Body of pancreas (tissue), 4 donors: Measurements from ENCODE around the gene NYNRIN. TPM values are rescaled to one million over a fixed set of nuclear protein-coding genes. Genes with fewer than 3 reads are reported as not detected.
A peak's percentile ranks its signal among the peaks of the same experiment; 100 is the strongest.

Experiments
- ATAC-seq: fragments of 150-250 bp; one replicate; pipeline ENCODE4 v1.9.1; 2016
- DNase-seq, 4 donors: peaks; one replicate each; pipeline ENCODE4 v3.0.0-alpha.2; 2019
- H3K27ac ChIP-seq, 4 donors: fragments of 200-600 bp; sonication (generic); 1 replicate in 3 of 4; 2 replicates in 1 of 4; pipeline versions ENCODE4 v1.5.1 to v1.6.1; 2016 to 2019; ENCODE audit warnings: mild to moderate bottlenecking in 1 of 4, mixed read lengths in 1 of 4, moderate library complexity in 1 of 4
- H3K27me3 ChIP-seq, 2 donors: fragments of 200-600 bp; sonication (generic); one replicate each; pipeline ENCODE4 v1.6.0; 2016; ENCODE audit warnings: mild to moderate bottlenecking in 1 of 2
- H3K36me3 ChIP-seq, 2 donors: fragments of 200-600 bp; sonication (generic); replicated peaks in 1 of 2; 2 replicates each; pipeline ENCODE4 v1.5.1; 2016; ENCODE audit warnings: low read depth in 2 of 2; ENCODE audit not compliant: insufficient read depth in 1 of 2
- H3K4me1 ChIP-seq: fragments of 200-600 bp; sonication (generic); one replicate; pipeline ENCODE4 v1.6.0; 2016
- H3K4me3 ChIP-seq, 2 donors: fragments of 200-600 bp; sonication (generic); 1 replicate in 1 of 2; 2 replicates in 1 of 2; pipeline ENCODE4 v1.5.1; 2016 to 2019
- H3K9me3 ChIP-seq, 3 donors: fragments of 200-600 bp; sonication (generic); 1 replicate in 2 of 3; 2 replicates in 1 of 3; pipeline ENCODE4 v1.5.1; 2016
- CTCF ChIP-seq, 7 experiments: fragments of 450-650 bp in 4 of 7; fragments of 200-600 bp in 3 of 7; sonication (generic) in 3 of 7; IDR thresholded peaks; one replicate each; pipeline ENCODE4 v1.5.1; 2016 to 2019; ENCODE audit warnings: antibody characterized with exemption in 7 of 7
- POLR2A ChIP-seq, 3 donors: fragments of 450-650 bp; IDR thresholded peaks; one replicate each; pipeline ENCODE4 v1.6.1; 2016; ENCODE audit warnings: antibody characterized with exemption in 3 of 3, mild to moderate bottlenecking in 2 of 3
- WGBS, 2 donors: methylation state at CpG; one replicate each; pipeline ENCODE4 v1.1.5; 2017; 5-methylcytosine and 5-hydroxymethylcytosine counted together
- intact Hi-C: fragments of 100-400 bp; cut with DNase I; formaldehyde crosslinking; loops from one replicate; pipeline ENCODE4 v1.15.1; 2023
- total RNA-seq, 2 donors: library from RNA; depleted of rRNA; stranded (reverse); fragments of >200 nt; gene quantifications; one replicate each; pipeline ENCODE4 v1.1.0, GENCODE V29; 2016

The NYNRIN gene
- total RNA-seq, 2 donors from 2014 or later: 7.3 to 7.5 TPM

GRCh38 chr14:24416254-24416931 is 17.6 kb downstream of the NYNRIN start:
- Histone ChIP-seq H3K27ac (no peak overlapping the region), H3K4me1 (peaks cover 30% of the 10 kb centered on the region), H3K36me3 (no peaks in the 10 kb centered on the region), H3K4me3 (no peak overlapping the region), H3K9me3 (no peaks in the 10 kb centered on the region), H3K27me3 (no peaks in the 10 kb centered on the region)
- 77 to 79% methylated on average over 6 to 18 of the region's 19 CpGs for WGBS, 2 donors
- TF ChIP-seq POLR2A (IDR thresholded peaks at IDR 0.05): no peak
- TF ChIP-seq CTCF (IDR thresholded peaks at IDR 0.05): no peak
- DNase-seq (peak in 1 of 4 donors; percentile 14), ATAC-seq (no peak)
- intact Hi-C loops: no loop called here

GRCh38 chr14:24416932-24417619 is 18.3 kb downstream of the NYNRIN start:
- no peaks in the 10 kb centered on the region for H3K9me3 ChIP-seq
- WGBS, 2 donors: 83 to 90% methylated on average over 12 to 16 of the region's 16 CpGs
- intact Hi-C loops: no loop called here

GRCh38 chr14:24417832-24418491 is 19.2 kb downstream of the NYNRIN start:
- peaks cover 30% of the 10 kb centered on the region for H3K4me1 ChIP-seq
- intact Hi-C loops: no loop called here
- DNase-seq (peak in 1 of 4 donors; percentile 25), ATAC-seq (no peak)
- no peaks in the 10 kb centered on the region for H3K36me3 ChIP-seq
- WGBS, 2 donors: 53 to 57% methylated on average over 4 to 6 of the region's 6 CpGs
- peak overlapping the region; percentile 79 to 86 (median 86) for H3K27ac ChIP-seq
- H3K4me3 ChIP-seq: no peak overlapping the region
- no peaks in the 10 kb centered on the region for H3K27me3 ChIP-seq
- no peaks in the 10 kb centered on the region for H3K9me3 ChIP-seq
- TF ChIP-seq POLR2A (IDR thresholded peaks at IDR 0.05) (no peak), CTCF (IDR thresholded peaks at IDR 0.05) (no peak)

More at GRCh38 chr14:24416932-24417619, 18.3 kb downstream of the NYNRIN start:
- DNase-seq (peak in 1 of 4 donors; percentile 12), ATAC-seq (no peak)
- Histone ChIP-seq H3K4me3 (no peak overlapping the region), H3K27me3 (no peaks in the 10 kb centered on the region), H3K4me1 (peaks cover 30% of the 10 kb centered on the region), H3K27ac (peak overlapping the region in 2 of 4 donors; percentile 79 to 86), H3K36me3 (no peaks in the 10 kb centered on the region)
- TF ChIP-seq POLR2A (IDR thresholded peaks at IDR 0.05) (no peak), CTCF (IDR thresholded peaks at IDR 0.05) (no peak)

GRCh38 chr14:24418492-24418873 is 19.7 kb downstream of the NYNRIN start:
- ATAC-seq (peak; percentile 99), DNase-seq (peak; percentile 91 to 97 (median 96))
- WGBS, 2 donors: 0 to 21% methylated on average over 6 of the region's 6 CpGs
- Histone ChIP-seq H3K4me1 (peaks cover 30% of the 10 kb centered on the region), H3K9me3 (no peaks in the 10 kb centered on the region), H3K36me3 (no peaks in the 10 kb centered on the region), H3K27ac (peak overlapping the region; percentile 79 to 86 (median 86)), H3K27me3 (no peaks in the 10 kb centered on the region), H3K4me3 (no peak overlapping the region)
- TF ChIP-seq CTCF (IDR thresholded peaks at IDR 0.05) (no peak), POLR2A (IDR thresholded peaks at IDR 0.05) (peak; percentile 40 to 73 (median 70))
- intact Hi-C loops: no loop called here
